ENCODE data around the gene OR4D9.
"Not testable (repeated sequence)": the region's sequence is repeated elsewhere in the genome, so short reads cannot be mapped to it uniquely, and the experiment has no call there.

DNA sequence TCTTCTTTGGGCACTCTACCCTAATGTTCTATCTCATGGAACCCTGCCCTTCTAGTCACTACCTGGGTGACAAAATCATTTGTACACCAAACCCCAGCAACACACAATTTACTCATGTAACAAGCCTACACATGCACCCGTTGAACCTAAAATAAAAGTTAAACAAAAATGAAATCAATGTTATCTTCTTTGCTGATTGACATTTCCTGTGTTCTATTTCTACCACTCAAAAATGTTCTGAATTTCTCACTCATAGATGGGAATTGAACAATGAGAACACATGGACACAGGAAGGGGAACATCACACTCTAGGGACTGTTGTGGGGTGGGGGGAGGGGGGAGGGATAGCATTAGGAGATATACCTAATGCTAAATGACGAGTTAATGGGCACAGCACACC, 8.8 kb downstream of the OR4D9 start:
- TF ChIP-seq, protein P1, sequence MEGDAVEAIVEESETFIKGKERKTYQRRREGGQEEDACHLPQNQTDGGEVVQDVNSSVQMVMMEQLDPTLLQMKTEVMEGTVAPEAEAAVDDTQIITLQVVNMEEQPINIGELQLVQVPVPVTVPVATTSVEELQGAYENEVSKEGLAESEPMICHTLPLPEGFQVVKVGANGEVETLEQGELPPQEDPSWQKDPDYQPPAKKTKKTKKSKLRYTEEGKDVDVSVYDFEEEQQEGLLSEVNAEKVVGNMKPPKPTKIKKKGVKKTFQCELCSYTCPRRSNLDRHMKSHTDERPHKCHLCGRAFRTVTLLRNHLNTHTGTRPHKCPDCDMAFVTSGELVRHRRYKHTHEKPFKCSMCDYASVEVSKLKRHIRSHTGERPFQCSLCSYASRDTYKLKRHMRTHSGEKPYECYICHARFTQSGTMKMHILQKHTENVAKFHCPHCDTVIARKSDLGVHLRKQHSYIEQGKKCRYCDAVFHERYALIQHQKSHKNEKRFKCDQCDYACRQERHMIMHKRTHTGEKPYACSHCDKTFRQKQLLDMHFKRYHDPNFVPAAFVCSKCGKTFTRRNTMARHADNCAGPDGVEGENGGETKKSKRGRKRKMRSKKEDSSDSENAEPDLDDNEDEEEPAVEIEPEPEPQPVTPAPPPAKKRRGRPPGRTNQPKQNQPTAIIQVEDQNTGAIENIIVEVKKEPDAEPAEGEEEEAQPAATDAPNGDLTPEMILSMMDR (IDR thresholded peaks at IDR 0.05 in 2 of 3, conservative IDR thresholded peaks at IDR 0.05 in 1 of 3; ENCODE audit: control insufficient read depth in 2 of 3, extremely low read depth in 1 of 3, insufficient read depth in 1 of 3, low read depth in 3 of 3, low read length in 3 of 3) = not testable (repeated sequence)
- TF ChIP-seq POLR2A (IDR thresholded peaks at IDR 0.05; ENCODE audit: low read depth, low read length); YY1 (IDR thresholded peaks at IDR 0.05; ENCODE audit: low read depth, low read length); EZH2 (IDR thresholded peaks at IDR 0.05; ENCODE audit: borderline replicate concordance, control insufficient read depth, low read depth, low read length); NRF1 (conservative IDR thresholded peaks at IDR 0.05; ENCODE audit: low read depth, low read length); SMC3 (IDR thresholded peaks at IDR 0.05; ENCODE audit: borderline replicate concordance, low read length); POLR2AphosphoS2 (IDR thresholded peaks at IDR 0.05; ENCODE audit: low read depth, low read length); NFXL1 (IDR thresholded peaks at IDR 0.05; ENCODE audit: borderline replicate concordance): not testable (repeated sequence)

Data from GM12878 (cell line).